ENCODE measurements around the gene SLTM.
"Not testable (repeated sequence)": the region's sequence is repeated elsewhere in the genome, so short reads cannot be mapped to it uniquely, and the experiment has no call there.

Gene SLTM

DNA sequence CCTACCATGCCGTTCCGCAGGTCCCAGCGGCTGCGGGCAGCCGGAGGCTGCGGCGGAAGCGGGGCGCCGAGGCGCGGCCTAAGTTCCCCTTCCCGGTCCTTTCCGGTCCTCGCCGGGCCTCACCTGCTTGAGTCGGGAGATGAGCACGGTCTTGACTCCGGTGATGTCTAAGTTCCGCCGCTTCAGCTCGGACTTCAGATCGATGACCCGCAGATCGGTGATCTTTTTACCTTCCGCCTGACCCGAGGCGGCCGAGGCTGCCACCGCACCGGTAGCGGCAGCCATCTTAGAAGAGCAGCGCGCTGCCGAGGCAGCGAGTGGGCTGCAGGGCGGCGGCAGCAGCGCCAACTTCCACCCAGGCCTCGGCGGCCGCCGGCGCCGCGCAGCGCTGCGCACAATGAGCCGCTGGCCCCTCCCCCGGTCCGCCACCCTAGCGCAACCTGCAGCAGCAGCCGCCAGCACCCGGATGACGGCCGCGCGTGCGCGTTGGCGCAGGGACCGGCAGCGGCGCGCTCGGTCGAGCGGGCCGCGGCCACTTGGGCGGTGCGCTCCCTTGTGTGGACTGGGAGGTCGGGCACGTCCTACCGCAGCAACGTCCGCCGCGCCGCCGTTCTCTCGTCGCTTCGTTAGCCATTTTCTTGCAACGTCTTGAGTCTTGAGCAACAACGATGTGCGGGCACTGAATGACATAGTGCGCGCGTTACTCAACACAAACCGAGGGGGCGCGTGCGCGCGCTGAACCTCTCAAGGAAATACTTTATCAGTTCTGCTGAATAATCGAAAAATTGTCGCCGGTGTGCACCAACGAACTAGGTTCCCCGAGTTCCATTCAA is at the start of gene SLTM:
SLTM (minus strand) TSS at position 399 of the 833 bp plus-strand sequence; CDS start at position 285, 114 bp downstream.
- DNase-seq: peak; percentile 95

DNA sequence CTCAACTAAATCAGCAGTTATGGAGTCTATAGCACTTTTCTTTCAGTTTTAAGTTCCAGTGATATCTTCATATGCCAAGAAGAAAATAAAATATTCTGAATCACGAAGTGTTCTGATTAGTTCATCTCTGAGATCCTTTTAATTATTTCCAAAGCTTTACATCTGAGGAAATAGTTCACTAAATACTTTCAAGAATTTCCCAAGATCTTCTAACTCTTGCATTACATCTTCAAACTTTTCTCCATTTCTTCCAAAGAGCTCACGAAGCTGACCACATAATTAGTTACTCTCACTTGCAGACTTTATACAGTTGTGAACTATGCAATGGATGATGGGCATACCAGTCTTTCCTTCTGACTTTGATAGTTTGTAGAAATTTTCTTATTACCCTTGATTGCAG is 49.8 kb upstream of the SLTM start:
- DNase-seq: no peak

DNA sequence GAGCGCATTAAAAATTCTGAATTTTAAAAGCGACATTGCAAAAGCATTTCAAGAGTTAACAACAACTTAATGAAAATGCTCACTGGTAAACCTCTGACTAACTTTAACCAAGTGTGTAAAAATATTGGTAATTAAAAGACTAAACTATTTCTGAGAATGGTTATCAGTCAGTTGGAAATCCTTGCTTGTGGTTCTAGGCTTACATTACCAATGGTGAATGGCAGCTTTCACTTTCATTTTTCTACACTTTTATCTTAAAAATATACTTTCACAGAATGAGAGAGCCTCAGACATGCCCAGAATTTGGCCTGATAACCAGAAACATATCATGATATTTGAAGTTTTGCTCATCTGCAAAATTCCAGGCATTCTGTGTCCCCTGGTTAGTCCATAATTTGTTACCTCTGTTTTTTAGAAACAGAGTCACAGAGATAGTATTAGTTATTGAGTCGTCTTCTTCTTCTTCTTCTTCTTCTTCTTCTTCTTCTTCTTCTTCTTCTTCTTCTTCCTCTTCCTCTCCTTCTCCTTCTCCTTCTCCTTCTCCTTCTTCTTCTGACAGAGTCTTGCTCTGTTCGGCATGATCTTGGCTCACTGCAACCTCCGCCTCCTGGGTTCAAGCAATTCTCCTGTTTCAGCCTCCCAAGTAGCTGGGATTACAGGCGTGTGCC is 48.5 kb upstream of the SLTM start:
- DNase-seq: no peak

DNA sequence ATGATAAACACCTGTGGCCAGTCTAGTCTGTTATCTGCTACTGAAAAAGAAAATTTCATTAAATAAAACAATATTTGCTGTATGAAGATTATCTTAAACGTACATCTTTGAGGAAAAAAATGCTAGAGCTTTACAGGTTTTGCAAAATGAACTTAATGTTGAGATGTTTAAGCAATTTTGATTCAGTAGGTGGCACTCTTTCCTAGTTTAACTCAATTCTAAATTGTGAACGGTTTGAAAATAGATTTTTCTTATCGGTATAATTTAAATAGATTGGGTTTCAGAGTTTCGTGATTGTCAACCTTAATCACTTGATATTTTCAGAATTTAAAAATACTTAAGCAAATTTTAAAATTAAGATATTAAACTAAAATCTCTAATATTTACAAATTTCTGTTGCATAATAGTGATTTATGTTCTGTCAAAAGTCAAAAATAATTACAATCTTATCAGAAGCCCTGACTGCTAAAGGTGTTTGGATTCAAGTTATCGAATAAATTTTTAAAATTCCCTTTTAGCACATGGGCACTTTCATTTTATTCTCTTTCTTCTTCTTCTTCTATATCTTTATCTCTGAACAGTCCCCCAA is 47.0 kb upstream of the SLTM start:
- no peak for DNase-seq

DNA sequence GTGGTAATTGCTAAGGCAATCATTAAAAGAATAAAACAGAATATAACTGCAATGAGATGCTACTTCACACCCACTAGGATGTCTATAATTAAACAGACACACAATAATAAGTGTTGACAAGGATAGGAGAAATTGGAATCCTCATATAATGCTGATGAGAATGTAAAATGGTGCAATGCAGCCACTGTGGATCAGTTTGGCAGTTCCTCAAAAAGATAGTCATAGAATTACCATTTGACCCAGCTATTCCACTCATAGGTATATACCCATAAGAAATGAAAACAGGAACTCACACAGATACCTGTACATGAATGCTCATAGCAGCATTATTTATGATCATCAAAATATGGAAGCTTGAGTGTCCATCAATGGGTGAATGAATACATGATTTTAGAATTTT is 44.4 kb upstream of the SLTM start:
- DNase-seq: no peak

DNA sequence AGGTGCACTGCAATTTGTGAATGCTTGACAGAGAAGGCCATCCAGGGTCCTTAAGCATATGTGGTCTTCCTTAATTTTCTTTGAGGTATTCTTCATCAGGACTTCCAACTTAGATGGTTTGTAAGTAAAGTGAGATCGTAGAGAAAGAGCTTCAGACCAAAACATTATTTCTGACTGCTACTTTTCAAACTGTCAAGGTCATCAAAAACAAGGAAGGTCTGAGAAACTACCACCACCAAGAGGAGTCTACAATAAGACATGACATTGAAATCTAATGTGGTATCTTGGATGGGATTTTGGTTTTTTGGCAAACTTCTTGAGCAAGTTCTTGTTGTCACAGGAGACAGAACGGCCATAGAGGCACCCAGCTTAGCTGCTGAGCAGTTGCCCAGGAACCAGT is 34.0 kb upstream of the SLTM start:
- no peak for DNase-seq

DNA sequence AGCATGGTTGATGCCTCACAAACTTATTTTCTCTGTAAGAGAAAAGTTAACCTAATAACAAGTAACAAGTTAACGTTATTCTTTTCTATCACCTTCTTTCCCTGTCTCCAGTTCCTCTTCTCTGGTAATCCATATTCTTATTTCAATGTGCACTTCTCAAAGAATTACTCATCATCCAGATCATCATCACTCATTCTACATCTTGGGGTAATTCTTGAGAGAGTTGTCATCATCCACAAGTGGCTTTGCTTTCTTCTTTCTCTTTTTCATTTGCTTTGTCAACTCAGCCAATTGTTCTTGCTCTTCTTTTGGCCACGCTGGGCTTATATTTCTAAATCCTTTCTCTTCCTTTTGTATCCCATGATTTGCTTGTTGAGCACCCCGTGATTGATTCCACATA is 33.2 kb upstream of the SLTM start:
- no peak for DNase-seq

DNA sequence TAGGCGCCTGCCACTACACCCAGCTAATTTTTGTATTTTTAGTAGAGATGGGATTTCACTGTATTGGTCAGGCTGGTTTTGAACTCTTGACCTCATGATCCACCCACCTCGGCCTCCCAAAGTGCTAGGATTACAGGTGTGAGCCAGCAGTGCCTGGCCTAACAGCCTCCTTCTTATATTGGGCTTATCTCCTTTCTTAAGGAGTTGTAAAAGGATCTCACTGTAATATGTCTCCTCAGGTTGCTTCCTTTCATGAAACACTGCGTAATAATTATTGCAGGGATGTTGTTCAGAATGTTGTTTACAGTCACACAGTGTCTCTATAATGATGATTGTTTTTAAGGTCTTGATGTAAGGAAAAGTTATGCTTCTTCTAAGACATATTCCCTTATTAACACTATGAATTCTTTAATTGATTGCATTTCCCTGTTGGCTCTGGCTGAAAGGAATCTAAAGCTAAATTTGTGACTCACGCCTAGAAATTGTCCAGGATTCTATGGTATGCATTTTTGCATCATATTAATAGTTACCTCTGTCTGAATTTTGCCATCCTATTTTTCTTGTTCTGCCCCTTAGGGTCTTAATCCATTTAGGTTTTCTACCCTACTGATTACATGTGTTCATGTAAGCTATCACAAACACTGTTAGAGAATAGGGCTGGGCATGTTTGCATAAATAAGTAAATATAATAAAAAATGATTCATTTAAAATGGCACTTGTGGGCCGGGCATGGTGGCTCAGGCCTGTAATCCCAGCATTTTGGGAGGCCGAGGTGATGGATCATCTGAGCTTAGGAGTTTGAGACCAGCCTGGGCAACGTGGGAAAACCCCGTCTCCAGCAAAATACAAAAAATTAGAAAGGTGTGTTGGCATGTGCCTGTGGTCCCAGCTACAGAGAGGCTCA is 29.4 kb upstream of the SLTM start:
- no peak for DNase-seq

DNA sequence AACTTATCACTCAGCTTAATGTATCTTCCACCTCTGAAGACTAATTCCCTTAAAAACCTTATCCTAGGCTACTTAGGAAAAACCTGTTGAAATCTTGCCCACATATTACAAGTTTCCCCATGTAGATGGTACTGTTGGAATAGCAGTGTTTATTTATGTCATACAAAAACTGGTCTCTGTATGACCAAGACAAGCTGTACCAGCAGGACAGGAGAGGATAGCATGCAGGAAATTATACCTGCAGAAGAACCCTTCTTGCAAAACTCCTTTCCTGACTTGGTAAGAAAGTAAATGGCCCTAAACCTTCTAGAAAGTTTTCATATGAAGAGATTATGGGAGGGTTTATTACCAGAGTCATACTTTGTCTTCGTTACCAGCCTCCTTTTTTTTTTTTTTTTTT is 28.7 kb upstream of the SLTM start:
- no peak for DNase-seq

DNA sequence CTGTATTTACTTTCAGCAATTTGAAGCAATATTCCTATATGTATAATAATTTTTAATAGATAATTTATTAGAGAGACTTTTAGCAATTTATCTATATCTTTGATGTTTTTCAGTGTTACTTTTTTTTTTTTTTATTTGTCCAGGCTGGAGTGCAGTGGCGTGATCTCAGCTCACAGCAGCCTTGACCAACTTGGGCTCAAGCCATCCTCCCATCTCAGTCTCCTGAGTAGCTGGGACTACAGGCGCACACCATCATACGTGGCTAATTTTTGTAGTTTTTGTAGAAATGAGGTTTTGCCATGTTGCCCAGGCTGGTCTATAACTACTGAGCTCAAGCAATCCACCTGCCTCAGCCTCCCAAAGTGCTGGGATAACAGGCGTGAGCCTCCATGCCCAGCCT is 25.3 kb upstream of the SLTM start:
- no peak for DNase-seq

DNA sequence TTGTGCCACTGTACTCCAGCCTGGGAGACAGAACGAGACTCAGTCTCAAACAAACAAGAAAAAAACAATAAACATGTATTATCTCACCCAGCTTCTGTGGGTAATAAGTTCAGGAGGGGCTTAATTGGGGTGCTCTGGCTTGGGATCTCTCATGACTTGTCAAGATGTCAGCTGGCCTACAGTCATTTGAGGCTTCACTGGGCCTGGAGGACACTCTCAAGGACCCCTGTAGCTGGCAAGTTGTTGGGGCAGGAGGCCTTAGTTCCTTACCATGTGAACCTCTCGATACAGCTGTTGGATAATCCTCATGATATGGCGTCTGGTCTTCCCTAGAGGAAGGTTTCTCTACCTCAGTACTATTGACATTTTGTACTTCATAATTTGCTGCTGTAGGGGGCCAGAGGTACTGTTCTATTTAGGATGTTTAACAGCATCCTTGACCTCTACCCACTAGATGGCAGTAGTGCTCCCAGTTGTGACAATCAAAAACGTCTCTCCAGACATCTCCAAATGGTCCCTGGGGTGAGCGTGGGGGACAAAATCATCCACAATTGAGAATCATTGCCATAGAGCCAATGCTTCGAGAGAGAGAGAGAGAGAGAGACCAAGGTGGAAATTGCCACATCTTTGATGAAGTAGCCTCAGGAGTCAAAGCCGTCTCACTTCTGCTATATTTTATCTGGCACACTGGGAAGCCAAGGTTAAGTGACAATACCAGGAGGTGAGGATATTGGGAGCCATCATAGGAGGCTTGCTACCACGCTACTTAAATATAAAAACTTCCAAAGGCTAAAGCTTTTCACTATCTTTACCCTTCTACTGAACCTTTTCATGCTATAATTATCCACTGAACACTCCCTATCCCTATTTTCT is 23.9 kb upstream of the SLTM start:
- peak; percentile 53 for DNase-seq

DNA sequence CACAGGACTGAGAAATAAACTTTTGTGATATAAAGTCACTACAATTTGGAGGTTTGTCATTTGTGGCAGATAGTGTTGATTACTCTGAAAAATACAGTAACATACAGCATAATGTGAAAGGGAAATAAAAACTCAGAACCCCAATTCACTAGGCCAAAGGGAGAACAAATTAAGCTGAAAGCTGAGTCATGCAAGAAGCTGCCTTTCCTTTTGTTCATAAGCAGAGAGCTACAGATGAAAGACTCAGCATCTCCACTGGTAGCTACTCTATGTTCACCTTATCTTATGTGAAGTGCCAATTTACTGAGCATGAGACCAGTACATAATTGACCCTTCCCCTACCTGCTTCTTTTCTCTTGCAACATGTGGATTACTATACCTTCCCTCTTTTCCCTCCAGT is 19.3 kb upstream of the SLTM start:
- no peak for DNase-seq

DNA sequence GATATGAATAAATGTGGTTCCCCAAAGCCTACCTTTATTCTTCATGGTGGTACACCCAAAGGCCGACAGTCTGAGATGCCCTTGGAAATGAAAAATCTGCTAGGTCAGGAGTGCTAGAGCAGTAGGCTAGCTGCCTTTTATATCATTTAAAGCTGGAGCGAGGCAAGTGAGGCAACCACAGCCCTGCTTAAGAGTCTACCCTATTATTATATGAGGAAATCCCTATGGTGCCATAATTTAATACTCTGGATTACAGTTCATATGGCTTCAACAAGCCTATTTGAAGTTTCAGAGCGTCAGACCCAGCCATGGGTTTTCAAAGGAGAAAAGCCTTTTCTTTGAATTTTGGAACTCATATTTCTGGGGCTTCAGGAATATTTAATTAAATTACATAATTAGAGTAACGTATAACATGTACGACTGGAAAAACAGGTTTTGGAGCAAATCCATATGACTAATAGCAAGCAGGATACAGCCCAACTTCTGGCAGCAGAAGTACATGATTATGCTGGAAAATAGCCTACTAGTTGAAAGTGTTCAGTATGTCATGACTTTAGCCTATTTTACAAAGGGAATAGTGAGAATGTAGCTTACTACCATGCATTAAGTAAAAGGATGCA is 18.0 kb upstream of the SLTM start:
- no peak for DNase-seq

DNA sequence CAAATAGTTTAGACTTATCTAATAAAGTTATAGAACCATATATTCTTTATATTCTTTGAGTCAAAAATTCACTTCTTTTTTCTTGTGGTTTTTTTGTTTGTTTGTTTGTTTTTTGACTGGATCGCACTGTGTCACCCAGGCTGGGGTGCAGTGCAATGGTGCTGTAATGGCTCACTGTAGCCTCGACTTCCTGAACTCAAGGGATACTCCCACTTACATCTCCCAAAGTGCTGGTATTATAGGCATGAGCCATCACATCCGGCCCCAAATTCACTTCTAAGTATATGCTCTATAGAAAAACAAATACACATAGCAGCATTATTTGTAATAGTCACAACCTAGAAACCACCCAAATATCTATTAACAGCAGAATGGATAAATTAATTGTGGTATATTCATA is 13.7 kb upstream of the SLTM start:
- DNase-seq: no peak

DNA sequence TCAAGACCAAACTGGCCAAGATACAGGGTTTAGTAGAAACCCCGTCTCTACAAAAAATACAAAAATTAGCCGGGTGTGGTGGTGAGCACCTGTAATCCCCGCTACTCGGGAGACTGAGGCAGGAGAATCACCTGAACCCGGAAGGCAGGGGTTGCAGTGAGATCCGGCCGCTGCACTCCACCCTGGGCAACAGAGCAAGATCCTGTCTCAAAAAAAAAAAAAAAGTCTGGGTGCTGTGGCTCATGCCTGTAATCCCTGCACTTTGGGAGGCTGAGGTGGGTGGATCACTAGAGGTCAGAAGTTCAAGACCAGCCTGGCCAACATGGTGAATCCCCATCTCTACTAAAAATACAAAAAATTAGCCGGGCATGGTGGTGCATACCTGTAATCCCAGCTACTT is 1.5 kb upstream of the SLTM start:
- not testable (repeated sequence) for DNase-seq

DNA sequence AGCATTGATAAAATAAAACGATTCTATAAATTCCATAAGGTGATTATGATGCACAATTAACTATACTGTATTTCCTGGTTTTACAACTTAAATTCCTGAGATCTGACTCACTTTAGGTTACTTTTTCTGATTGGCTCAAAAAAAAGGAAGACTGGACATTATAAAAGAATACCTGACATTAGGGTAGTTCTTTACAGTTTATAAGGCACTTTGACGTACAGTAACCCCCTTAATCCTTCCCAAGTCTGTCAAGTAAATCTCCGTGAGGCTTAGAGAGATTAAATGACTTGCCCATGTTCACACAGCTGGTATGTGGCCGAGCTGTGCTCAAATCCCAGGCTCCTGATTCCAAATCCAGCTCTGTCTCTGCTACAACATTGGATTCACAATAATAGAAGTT is 1.0 kb upstream of the SLTM start:
- DNase-seq: no peak

DNA sequence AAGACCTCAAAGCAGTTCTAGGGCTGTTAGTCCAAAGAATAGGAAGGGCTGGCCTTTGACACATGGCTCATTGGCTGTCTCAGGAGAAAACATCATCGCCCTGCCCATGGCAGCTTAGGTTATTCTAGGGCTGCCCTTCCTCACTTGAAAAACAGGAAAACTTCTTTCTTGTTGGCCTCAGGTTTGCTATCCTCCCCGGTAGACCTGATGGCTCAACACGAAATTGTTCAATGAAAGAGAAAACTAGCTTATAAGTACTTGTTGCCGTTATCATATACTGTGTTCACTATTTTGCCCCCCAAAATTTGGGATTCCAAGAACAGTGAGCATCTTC is 602 bp upstream of the SLTM start:
- DNase-seq: no peak

DNA sequence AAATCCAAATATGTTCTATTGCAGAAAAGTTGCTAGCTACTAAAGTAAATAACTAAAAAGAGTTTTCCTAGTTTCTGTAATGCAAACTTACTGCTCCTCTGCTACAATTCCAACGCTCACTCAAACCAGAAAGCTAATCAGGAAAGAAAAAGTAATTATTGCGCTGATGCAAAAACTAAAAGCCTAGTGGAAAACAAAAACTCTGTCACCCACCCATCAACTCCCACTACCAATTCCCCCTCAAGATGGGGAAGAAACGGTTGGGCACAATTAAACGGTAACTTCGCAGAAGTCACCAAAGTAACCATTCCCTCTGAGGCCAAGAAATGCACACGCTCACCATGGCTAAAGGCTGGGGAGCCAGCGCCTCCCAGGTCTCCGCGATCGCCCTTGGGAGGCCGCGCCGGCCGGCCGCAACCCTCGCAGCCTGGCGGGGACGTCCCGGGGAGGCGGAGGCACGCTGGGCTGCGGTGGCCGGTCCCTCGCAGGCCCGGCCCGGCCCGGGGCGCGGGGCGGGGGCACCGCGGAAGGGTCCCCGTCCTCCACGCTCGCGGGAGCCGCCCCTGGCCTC is 684 bp downstream of the SLTM start:
- no peak for DNase-seq

DNA sequence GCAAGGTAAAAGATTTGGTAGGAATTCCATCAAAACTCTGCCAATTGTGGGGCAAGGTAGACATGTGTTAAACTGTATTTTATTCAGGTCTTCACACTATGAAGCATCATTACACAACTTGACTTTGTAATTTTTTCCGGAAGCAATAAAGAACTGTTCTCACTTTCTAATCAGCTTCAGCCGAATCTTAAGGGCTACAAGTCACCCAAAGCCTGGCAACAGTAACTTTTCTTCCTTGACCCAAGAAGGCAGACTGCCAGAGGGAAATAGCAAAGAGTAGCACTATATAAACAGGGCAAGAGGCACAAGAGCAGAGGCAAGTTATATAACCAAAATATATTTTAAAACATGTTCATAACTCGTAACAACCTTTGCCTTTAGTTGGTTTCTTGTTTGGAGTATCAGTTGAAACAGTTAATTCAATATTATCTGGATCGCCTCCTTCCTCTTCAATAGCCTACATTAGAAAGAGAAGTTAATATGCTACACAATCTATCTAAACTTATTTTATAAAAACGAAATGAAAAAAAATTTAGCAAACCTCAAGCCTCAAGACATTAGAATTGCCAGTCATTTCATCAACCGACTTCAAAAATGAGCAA is 1.4 kb downstream of the SLTM start:
- no peak for DNase-seq

DNA sequence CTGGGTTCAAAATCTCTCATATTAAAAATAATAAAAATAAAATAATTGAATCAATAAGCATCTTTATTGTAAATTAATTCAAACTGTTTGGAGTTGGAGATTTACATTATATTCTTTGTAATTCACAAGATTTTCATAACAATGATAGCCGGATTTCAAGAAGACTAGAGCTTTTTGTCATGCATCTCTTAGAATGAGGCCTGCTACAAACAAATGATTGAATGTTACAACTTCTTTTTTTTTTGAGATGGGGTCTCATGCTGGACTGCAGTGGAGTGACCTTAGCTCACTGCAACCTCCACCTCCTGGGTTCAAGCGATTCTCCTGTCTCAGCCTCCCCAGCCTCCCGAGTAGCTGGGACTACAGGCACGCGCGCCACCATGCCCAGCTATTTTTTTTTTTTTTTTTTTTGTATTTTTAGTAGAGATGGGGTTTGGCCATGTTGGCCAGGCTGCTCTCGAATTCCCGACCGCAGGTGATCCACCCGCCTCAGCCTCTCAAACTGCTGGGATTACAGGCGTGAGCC is 3.5 kb downstream of the SLTM start:
- DNase-seq: no peak

DNA sequence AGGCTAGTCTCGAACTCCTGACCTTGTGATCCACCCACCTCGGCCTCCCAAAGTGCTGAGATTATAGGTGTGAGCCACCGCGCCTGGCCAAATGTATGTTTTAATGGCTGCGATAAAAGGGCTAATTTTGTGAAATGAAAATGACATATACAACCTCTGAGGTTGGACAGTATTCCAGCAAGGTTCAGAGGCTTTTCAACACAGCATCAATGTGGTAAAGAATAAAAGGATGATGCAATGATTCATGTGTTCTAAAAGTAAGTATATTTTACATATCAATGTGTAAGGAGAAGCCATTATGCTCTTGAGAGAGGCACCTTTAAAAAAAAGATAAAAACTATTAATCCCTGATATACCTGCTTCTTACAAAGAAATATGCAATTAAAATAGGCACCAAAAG is 6.7 kb downstream of the SLTM start:
- no peak for DNase-seq
